ENCODE measurements around the gene ATF5.

GRCh38 chr19:49889687-49890348, 39.2 kb upstream of the ATF5 start:
- TF ChIP-seq CTCF (conservative IDR thresholded peaks at IDR 0.05 in 1 of 2, IDR thresholded peaks at IDR 0.05 in 1 of 2; ENCODE audit: low read depth in 1 of 2, low read length in 2 of 2) = peak; percentile 45 to 60
- no peak for TF ChIP-seq EZH2 (IDR thresholded peaks at IDR 0.05; ENCODE audit: low read length, missing control alignments)

All from fibroblast of lung (primary cell).